GM12891 (cell line): ENCODE data around the gene REEP2.
A peak's percentile ranks its signal among the peaks of the same experiment; 100 is the strongest.

Source experiments
- DNase-seq: peaks from one replicate; pipeline ENCODE4 v3.0.0; 2011; ENCODE audit warnings: low spot score; ENCODE audit not compliant: insufficient read length
- FAIRE-seq: peaks from 2 replicates; lab custom pipeline; 2011; peaks lifted over from hg19 to GRCh38; lab: Jason Lieb, UNC
- PAX5 ChIP-seq: IDR thresholded peaks from 2 replicates; pipeline ENCODE4 v1.6.1; 2011; ENCODE audit warnings: low read length, moderate library complexity, mild to moderate bottlenecking; ENCODE audit not compliant: insufficient read depth, severe bottlenecking
- POLR2A ChIP-seq: IDR thresholded peaks from 2 replicates; pipeline ENCODE4 v1.6.1; 2011; ENCODE audit warnings: low read depth, low read length, control low read depth
- POLR2AphosphoS5 ChIP-seq: IDR thresholded peaks from 2 replicates; pipeline ENCODE4 v1.6.1; 2011; ENCODE audit warnings: low read depth, low read length, control low read depth
- POU2F2 ChIP-seq: IDR thresholded peaks from 2 replicates; pipeline ENCODE4 v1.6.1; 2011; ENCODE audit warnings: low read depth, mild to moderate bottlenecking, control low read depth, low read length, moderate library complexity
- SPI1 ChIP-seq: IDR thresholded peaks from 2 replicates; pipeline ENCODE4 v1.6.1; 2011; ENCODE audit warnings: low read depth, low read length, control low read depth
- TAF1 ChIP-seq: IDR thresholded peaks from 2 replicates; pipeline ENCODE4 v1.6.1; 2011; ENCODE audit warnings: low read depth, low read length, control low read depth

The REEP2 gene

GRCh38 chr5:138438003-138438723 is 694 bp upstream of the REEP2 start:
- FAIRE-seq (no peak), DNase-seq (no peak)
- TF ChIP-seq POLR2AphosphoS5: no peak

- DNase-seq: no peak
- FAIRE-seq: peak; percentile 52
- TF ChIP-seq POLR2AphosphoS5 (no peak), TAF1 (no peak)
Measured at GRCh38 chr5:138439477-138440158, 761 bp downstream of the REEP2 start.

GRCh38 chr5:138440159-138441073 is 1.6 kb downstream of the REEP2 start:
- FAIRE-seq (no peak), DNase-seq (no peak)
- TF ChIP-seq POU2F2 (no peak), POLR2A (no peak), TAF1 (no peak)

GRCh38 chr5:138441221-138441620 is 2.4 kb downstream of the REEP2 start:
- TF ChIP-seq POU2F2: no peak
- DNase-seq: no peak
- no peak for FAIRE-seq

- no peak for FAIRE-seq
- DNase-seq: no peak
- TF ChIP-seq TAF1 (no peak), POU2F2 (no peak), SPI1 (no peak), POLR2AphosphoS5 (no peak), POLR2A (no peak), PAX5 (no peak)
Measured at GRCh38 chr5:138444078-138444773, 5.4 kb downstream of the REEP2 start.

DNA sequence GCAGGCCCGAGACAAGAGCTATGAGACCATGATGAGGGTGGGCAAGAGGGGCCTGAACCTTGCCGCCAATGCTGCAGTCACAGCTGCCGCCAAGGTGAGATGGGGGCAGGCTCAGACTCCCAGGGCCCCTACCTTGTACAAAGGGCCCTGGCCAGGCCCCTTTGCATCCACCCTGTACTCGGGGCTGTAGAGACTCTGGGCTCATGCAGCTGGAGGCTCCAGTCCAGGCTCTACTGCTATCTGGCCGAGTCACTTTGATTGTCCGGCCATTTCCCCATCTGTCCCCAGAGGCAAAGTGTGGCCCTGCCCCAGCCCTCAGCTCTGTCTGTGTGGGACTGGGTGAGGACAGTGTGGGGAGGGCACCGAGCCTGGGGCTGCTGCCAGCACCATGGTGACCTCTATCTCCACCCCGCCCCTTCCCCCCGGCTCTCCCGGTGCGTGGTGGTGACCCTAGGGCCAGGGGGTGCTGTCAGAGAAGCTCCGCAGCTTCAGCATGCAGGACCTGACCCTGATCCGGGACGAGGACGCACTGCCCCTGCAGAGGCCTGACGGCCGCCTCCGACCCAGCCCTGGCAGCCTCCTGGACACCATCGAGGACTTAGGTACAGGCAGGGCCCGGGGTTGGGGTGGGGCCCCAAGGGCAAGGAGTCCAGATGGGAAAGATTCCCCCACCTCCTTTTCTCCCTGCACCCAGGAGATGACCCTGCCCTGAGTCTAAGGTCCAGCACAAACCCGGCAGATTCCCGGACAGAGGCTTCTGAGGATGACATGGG is 6.1 kb downstream of the REEP2 start:
- no peak for DNase-seq
- no peak for FAIRE-seq
- TF ChIP-seq POU2F2 (no peak), PAX5 (no peak), POLR2AphosphoS5 (no peak), SPI1 (no peak), POLR2A (no peak), TAF1 (no peak)

DNA sequence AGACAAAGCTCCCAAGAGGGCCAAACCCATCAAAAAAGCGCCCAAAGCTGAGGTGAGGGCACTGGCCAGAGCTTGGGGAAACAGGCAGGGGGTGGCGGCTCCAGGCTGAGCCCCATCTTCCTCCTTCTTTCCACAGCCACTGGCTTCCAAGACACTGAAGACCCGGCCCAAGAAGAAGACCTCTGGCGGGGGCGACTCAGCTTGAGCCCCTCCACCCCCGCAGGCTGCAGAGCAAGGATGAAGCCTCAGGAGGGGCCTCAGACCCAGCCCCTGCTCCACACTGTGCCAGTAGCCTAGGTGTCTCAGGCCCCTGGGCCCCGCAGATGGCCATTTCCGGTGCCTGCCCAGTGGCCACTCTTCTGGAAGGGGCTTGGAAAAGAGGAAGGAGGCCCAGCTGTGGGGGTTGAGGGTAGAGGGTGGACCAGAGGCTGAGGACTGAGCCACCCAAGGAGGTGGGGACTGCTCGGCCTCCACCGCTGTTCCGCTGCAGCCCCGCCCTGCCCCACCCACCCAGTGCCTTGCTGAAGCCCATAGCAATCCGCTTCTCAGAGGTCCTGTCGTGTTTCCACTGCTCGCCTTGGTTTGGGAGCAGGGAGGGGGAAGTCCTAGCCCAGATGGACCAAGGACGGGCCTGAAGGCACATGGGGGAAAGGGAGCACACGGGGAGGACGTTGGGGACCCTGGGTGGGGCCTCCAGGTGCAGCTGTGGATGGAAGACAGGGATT is 6.9 kb downstream of the REEP2 start:
- TF ChIP-seq POLR2A: no peak
- no peak for TF ChIP-seq TAF1
- TF ChIP-seq SPI1: no peak
- no peak for TF ChIP-seq PAX5
- TF ChIP-seq POU2F2: no peak
- TF ChIP-seq POLR2AphosphoS5: no peak
- FAIRE-seq (no peak), DNase-seq (no peak)

GRCh38 chr5:138448070-138448469 is 9.2 kb downstream of the REEP2 start:
- DNase-seq (no peak), FAIRE-seq (no peak)
- TF ChIP-seq POLR2A: no peak
- no peak for TF ChIP-seq POLR2AphosphoS5
- TF ChIP-seq SPI1: no peak
- TF ChIP-seq PAX5: no peak
- TF ChIP-seq POU2F2: no peak
- TF ChIP-seq TAF1: no peak
